RCC 7860 (cell line): ENCODE results near the gene TEX28.
"Not testable (repeated sequence)": the region's sequence is repeated elsewhere in the genome, so short reads cannot be mapped to it uniquely, and the experiment has no call there.

Experiments
- DNase-seq: peaks from one replicate; pipeline ENCODE4 v3.0.0-alpha.2; 2015; ENCODE audit warnings: low spot score
- FAIRE-seq: peaks from 2 replicates; lab custom pipeline; 2012; peaks lifted over from hg19 to GRCh38; lab: Jason Lieb, UNC

Gene TEX28

DNA sequence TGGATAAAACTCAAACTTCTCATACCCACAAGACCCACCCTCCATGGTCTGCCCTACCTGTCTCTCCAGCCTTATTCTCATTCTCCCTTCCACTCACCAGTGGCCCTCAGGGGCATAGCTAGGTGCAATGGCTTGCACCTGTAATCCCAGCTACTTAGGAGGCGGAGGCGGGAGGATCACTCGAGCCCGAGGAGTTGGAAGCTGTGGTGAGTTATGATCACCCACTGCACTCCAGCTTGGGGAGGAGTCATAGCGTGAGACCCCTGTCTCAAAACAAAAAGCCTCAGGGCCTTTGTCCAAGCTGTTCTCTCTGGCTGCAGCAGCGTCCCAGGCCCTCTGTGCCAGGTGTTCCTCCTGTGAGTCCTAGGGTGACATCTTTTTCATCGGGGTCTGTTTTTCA, 17.2 kb upstream of the TEX28 start:
- no peak for DNase-seq
- FAIRE-seq: no peak

DNA sequence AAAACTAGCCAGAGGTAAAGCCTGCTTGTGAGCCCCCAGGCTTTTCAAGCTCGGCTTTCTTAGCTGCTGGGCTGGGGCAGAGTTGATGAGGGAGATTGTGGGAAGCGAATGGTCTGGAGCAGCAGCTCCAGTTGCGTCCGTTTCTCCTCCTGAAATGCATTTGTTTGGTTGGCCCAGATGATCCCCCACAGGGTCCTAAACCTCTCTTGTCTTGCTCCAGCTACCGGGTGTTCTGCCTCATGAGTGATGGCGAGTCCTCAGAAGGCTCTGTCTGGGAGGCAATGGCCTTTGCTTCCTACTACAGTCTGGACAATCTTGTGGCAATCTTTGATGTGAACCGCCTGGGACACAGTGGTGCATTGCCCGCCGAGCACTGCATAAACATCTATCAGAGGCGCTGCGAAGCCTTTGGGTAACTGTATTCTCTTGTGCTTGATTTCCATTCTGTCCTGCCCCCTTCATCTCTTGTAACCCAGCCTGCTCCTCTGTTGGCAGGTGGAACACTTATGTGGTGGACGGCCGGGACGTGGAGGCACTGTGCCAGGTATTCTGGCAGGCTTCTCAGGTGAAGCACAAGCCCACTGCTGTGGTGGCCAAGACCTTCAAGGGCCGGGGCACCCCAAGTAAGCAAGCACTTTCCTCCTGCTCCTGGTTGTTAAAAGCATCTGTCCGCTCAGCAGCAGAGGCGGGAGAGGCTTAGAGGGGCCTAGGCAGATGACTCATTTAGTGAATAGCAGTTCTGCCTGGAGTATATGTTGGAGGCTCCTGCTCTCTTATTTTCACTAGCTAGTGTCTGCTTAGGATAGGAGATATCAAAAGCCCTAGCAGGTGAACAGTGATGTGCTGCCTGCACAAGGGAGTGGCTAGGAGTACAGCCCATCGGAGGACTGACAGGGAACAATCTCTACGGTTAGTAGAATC, 16.0 kb upstream of the TEX28 start:
- DNase-seq (no peak), FAIRE-seq (no peak)

- DNase-seq (no peak), FAIRE-seq (no peak)
Observed at GRCh38 chrX:154309041-154309775, 14.3 kb upstream of the TEX28 start.

DNA sequence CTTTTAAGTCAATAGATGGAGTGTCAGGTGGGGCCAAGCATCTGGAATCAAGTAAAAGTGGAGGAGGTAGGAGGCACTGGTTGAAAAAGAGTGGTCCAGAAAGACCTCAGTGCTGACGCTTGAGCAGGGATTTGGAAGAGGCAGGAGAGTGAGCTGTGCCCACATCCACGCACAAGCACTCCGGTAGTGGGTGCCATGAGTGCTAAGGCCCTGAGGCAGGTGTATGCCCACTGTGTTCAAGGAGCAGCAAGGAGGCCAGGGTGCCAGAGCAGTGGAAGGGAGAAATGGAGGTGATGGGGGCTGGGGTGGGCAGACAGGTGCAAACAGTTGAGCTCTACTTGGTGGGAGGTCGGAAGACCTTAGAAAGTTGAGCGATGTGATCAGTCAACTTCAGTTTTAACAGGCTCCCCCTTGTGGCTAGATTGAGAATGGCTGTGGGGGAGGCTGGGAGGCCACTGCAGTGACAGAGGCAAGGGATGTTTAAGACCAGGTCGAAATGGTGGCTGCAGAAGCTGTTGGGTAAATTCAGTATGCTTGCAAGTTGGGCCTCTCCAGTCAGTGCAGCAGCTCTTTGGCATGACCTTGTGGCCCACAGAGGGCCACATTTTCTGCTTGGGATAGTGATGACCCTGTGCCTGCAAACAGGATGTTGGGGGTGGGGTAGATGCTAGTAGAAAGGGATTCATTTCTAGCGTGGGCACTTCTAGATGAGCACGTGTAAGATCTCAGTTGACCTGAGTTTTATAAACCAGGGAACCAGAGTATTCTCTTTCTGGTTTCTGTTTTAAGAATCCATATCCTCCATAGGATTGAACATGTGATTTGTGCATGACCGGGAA, 13.4 kb upstream of the TEX28 start:
- FAIRE-seq (no peak), DNase-seq (peak; percentile 15)

- DNase-seq: no peak
- no peak for FAIRE-seq
Observed at GRCh38 chrX:154307202-154307601, 12.3 kb upstream of the TEX28 start.

DNA sequence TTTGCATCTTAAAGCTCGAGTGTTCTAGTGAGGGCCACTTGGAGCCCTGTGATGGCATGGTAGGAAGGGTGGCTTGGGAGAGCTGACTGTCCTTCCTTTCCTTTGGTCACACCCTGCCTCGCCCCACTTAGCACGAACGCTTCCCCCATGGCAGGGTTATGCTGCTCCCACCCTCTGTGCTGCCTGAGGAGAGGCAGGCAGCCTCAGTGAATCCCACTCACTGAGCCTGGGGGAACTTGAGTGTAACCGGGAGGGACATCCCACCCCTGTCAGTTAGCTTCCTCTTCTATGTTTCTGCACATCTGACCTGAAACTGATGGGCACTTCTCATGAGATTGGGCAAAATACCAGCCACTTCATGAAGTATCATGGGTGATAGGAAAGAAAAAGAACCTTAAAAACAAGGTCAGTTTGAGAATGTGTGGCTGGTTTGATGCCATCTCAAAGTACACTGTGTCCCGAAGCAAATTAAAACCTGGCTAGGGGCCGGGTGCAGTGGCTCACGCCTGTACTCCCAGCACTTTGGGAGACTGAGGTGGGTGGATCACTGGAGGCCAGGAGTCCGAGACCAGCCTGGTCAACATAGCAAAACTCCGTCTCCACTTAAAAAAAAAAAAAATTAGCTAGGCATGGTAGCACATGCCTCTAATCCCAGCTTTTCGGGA, 10.7 kb upstream of the TEX28 start:
- DNase-seq (no peak), FAIRE-seq (no peak)

DNA sequence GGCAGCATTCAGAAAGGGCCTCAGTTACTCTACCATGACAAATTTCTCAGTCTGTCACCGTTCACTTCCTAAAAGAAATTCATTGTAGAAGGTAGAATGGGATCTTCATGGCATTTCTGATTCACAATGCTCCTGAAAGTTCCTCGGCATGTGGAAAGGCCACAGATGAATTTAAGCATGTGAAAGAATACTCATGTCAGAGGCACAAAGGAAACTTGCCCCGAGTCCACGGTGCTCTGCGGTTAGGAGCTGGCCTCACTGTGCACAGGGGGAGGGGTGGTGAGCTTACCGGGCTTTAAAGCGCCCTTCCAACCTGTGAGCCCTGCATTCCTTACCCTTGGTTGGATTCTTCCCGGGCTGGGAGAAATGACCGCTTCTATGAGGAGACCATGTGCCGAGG, 9.9 kb upstream of the TEX28 start:
- FAIRE-seq (no peak), DNase-seq (no peak)

DNA sequence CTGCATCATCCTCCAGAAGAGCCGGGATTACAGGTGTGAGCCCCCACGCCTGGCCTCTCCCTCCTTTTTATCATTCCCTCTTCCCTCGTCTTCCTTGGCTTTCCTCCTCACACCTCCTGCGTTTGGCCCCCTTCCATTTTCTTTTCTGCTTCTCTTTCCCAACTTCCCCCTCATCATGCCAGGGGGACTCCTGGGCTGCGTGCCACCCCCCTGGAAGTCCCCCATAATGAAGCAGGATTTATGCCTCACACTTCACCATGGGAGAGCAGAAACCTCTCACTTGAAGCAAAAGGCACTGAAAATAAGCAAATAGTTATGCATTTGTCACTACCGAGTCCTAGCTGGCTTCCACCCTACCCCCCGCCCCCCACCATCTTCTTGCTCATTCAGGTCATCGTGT, 8.6 kb upstream of the TEX28 start:
- FAIRE-seq (no peak), DNase-seq (no peak)

GRCh38 chrX:154302998-154303397, 8.1 kb upstream of the TEX28 start:
- not testable (repeated sequence) for FAIRE-seq, DNase-seq

- DNase-seq (no peak), FAIRE-seq (no peak)
Observed at GRCh38 chrX:154300816-154301215, 5.9 kb upstream of the TEX28 start.

DNA sequence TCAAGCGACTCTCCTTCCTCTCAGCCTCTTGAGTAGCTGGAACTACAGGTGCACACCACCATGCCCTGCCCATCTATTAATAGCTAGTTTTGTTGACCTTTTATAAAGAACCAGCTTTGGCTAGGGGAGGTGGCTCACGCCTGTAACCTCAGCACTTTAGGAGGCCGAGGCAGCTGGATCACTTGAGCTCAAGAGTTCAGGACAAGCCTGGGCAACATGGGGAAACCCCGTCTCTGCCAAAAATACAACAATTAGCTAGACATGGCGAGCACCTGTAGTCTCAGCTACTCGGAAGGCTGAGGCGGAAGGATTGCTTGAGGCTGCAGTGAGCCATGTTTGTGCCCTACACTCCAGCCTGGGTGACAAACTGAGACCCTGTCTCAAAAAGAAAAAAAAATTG, 3.4 kb upstream of the TEX28 start:
- no peak for FAIRE-seq
- no peak for DNase-seq

GRCh38 chrX:154296731-154297130, 1.8 kb upstream of the TEX28 start:
- DNase-seq (no peak), FAIRE-seq (no peak)

- FAIRE-seq (no peak), DNase-seq (no peak)
Observed at GRCh38 chrX:154295664-154296310, 863 bp upstream of the TEX28 start, which contains the start of gene TKTL1. Gene TKTL1 (plus strand): TSS chrX:154295795. CDS start chrX:154295860, 65 bp downstream.

DNA sequence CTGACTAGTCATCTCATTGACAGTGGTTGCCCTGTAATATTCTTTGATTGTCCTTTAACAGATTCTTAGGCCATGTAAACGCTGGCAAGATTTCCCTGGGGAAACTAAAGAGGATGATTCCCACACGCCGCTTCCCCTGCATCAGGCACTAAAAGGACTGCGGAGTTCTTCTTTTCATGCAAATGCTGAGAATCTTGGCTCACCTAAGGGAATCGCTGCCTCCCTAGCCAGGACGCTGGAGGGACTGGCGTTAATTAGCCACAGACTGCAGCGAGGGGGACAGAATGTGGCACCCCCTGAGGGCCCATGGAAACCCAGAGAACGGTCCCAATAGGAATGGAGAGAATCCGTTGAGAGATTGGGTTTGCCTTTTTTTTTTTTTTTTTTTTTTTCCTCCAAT, 8.5 kb downstream of the TEX28 start:
- not testable (repeated sequence) for DNase-seq, FAIRE-seq

DNA sequence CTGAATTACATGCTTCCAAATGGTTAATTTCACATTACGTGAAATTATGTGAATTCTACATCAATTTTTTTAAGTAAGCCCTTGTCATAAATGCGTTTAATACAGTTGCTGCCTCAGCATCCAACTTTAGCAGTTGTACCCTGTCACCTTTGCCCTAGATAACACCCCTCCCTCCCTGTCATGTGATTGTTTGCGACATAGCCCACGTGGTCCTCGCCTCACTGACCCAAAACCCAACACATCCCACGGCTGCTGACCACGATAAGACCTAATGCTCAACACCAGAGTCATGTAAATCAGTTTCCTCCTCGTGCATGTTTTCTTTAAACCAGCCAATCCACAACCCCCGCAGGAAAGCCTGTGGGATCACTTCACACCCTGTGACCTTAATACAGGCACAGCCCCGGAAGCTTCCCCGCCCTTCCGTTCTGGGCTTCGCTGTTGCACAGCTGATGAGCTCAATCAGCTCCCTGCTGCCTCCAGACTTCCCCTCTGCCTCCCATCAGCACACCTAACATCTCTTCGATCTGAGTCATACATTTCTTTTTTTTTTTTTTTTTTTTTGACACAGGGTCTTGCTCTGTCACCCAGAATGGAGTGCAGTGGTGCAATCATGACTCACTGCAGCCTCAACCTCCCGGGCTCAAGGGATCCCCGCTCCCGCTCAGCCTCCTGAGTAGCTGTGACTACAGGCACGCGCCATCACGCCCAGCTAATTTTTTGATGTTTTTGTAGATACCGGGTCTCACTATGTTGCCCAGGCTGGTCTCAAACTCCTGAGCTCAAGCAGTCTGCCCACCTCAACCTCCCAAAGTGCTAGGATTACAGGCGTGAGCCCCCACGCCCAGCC, 10.2 kb downstream of the TEX28 start:
- DNase-seq: not testable (repeated sequence)
- FAIRE-seq: peak; percentile 93

DNA sequence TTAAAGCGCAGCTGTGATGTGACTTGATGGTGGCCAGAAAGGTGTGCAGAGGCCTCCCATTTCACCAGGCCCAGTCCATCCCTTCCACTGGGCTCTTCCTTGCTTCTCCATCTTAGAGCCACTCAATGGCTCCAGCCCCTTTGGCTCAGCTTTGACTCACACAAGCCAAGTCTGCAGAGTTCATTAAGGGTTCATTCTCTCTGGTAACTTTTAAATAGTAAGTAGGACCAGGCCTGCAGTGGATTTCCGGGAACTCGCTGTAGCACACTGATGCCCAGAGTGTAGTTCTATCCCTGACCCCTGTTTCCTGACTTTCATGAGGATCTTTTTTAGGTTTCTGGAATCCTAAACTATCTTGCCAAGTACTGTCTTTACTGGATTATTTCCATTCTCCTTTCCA, 25.7 kb downstream of the TEX28 start:
- DNase-seq, FAIRE-seq: not testable (repeated sequence)

- not testable (repeated sequence) for DNase-seq, FAIRE-seq
Observed at GRCh38 chrX:154263072-154263471, 31.9 kb downstream of the TEX28 start.

DNA sequence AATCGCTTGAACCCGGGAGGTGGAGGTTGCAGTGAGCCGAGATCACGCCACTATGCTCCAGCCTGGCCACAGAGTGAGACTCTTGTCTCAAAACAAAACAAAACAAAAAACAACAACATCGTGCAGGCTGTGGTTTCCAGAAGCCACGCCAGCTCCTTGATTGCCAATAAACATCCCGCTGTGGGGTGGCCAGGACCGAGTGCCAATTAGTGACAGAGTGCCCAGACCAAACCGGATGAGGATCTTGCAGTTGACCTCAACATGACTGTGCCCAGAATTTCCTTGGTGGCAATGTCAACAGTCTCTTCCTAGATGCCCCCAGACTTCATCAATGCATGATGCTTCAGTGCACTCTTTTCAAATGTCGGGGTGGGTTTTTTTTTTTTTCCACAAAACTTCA, 36.2 kb downstream of the TEX28 start:
- FAIRE-seq: not testable (repeated sequence)

GRCh38 chrX:154257282-154257681, 37.6 kb downstream of the TEX28 start, which contains the start of gene OPN1MW3:
Gene OPN1MW3 (plus strand): TSS chrX:154257582. CDS start chrX:154257620, 38 bp downstream.
- not testable (repeated sequence) for FAIRE-seq, DNase-seq

More for the DNA sequence above, 36.2 kb downstream of the TEX28 start:
- DNase-seq: not testable (repeated sequence)
